GM12874 (cell line): ENCODE measurements around the gene ECHDC1.

Experiments
- TF ChIP-seq, protein P1 (sequence below): IDR thresholded peaks from 2 replicates; pipeline ENCODE4 v1.5.1; 2011; ENCODE audit warnings: low read depth, mild to moderate bottlenecking, control low read depth, low read length, moderate library complexity; ENCODE audit not compliant: insufficient read depth

The ECHDC1 gene

DNA sequence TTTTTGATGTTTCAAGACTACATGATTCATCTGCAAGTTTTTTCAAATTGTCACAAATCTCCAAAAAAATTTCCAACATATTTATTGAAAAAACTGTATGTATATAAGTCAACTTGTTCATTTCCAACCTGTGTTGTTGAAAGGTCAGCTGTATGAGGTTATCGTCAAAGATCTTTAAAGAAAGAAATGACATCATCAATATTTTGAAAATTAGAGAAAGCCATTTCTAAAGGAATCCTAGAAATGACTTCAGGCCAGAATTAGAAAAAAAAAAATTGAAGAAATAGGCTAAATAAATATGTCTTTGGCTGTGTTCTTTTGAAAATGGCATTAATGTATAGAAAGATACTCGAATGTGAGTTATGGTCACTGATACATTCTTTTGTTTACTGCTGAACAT is 69.9 kb downstream of the ECHDC1 start:
- TF ChIP-seq, protein P1, sequence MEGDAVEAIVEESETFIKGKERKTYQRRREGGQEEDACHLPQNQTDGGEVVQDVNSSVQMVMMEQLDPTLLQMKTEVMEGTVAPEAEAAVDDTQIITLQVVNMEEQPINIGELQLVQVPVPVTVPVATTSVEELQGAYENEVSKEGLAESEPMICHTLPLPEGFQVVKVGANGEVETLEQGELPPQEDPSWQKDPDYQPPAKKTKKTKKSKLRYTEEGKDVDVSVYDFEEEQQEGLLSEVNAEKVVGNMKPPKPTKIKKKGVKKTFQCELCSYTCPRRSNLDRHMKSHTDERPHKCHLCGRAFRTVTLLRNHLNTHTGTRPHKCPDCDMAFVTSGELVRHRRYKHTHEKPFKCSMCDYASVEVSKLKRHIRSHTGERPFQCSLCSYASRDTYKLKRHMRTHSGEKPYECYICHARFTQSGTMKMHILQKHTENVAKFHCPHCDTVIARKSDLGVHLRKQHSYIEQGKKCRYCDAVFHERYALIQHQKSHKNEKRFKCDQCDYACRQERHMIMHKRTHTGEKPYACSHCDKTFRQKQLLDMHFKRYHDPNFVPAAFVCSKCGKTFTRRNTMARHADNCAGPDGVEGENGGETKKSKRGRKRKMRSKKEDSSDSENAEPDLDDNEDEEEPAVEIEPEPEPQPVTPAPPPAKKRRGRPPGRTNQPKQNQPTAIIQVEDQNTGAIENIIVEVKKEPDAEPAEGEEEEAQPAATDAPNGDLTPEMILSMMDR: no peak

DNA sequence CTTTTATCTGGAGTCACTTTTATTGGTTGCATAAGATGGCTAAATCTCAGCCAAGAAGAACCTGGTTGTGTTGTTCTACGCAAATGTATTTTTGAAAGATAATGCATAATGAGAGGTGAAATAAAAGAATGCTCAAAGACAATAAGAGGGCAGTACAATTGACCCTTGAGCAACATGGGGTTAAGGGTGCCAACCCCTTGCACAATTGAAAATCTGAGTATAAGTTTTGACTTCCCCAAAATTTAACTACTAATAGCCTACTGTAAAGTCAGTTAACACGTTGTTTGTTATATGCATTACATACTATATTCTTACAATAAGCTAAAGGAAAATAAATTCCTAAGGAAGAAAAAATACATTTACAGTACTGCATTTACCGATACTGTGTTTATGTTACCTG is 70.8 kb downstream of the ECHDC1 start:
- TF ChIP-seq, protein P1: no peak

DNA sequence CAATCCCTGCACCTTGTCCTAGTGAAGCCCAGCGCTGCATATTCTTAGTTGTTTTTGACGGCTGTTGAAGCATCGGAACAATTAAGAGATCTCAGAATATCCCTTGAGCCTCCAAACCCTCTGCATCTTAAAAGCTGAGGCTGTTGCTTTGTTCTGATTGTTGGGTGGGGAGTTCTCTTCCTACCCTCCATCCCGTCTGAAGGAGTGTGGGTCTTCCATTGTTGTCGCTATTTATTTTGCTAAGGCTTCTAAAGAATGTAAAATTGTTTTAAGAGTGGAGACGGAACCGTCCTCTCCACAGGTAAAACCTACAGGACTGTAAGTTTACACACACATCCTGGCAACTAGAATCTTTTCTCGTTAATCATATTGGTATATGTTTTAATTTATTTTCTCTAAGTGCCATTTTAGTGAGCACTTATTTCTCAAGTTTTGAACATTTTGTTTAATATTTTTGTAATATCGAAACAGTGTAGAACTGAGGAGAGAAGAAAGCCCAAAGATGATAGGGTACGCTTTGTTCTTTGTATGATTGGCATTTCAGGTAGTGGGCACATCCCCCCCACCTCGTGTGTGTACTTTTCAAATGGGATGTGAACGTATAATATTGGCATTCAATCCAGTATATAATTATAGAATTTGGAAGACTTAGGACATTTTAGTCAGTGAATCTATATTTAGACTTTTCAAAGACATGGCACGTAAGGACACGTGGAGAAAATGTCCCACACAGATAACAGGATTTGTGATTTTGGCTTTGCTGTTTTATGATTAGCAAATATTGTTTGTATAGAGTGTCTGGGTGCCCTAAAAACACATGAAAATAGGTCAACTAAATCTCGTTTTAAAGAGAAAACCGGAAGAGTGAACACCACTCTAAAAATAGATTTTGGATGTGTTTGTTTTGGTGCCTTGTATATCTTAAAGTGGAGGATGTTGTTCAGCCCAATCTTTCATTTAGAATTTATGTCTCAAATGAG is 75.5 kb downstream of the ECHDC1 start:
- TF ChIP-seq, protein P1: no peak

DNA sequence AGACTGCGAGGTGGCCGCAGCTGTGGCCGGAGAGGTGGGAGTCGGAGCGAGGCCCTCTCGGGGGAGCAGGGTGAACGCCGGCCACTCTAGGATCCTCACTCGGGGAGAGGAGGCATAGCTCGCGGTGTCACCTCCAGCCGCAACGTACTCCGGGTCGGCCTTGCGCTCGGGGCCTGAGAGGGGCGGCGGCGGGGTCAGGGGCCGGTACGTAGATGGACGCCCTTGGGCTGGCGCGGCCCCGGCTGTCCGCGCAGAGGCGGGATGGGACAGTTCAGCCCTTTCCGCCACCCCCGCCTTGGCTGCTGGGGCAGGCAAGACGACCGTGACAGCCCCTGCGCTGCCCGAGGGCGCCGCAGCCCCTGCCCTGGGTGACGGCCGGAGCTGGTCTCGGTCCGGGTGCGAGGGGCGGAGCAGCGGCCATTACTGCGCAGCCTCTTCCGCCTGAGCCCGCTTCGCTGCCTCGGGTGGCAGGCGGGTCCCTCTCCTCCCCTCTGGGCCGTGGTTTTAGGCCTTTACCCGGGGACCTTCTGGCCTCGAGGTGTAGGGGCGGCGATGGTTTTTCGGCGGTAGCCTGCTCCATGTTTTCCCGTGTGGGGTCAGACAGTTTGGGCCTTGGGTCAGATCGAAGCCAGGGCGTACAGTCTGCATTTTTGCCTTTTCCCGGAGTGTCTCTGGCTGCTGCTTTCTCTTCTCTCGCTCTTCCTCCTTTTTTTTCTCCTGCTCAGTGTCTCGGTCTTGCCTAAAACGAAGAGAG is 76.3 kb downstream of the ECHDC1 start:
- TF ChIP-seq, protein P1: no peak

DNA sequence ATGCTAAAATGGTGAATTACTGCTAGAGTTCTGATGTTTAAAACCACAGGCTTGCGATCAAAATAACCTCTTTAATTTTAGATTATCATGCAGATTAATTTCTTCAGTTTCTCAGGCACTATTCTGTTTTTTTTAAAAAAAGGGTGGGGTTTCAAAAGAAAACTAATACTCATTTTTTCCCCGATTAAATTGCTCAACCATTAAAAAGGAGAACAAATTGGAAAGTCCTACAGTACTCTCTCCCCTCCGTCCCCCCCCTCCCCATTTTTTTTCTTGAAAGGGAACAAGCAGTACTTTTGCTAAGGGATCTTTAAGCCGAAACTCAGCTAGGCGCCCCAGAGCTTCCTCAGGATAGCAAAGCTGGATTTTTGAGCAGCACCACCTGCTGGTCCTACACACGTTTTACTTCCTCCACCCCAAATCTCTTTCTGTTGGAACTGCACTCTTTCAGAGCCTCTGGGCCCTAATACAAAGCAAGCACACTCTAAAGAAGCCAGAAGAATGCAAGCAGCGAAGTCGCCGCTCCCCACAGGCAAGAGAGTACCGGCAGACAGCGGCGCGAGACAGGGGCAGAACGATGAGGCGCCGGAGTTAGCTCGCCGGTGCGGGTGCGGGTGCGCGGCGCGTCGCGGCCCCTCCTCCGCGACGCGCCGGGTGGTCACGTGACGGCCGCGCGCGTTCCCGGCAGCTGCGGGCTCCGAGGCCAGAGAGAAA is 77.1 kb downstream of the ECHDC1 start, which contains the start of gene RNF146:
Gene RNF146, plus strand, starts transcription at position 687 of the 714 bp plus-strand sequence. CDS start 13,475 bp downstream, outside the sequence.
- TF ChIP-seq, protein P1: peak; percentile 72

DNA sequence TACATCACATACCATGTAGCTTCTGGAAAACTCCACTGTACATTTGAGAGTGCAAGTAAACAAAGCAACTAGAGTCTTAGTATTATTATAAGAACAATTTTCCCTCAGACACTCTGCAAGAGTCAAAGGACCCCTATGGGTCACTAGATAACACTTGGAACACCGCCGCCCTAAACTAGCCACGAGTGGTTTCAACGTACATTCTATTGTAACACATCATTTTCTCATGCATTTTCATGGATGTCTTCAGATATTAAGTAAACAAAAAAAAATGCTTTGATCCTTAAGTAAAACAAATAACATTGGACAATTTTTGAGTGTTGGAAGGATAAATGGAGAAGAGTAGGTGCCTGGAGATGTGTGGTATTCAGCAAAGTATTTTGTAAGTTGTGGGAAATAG is 79.9 kb downstream of the ECHDC1 start:
- TF ChIP-seq, protein P1: no peak
